ENCODE data around the gene COPE.

- TF ChIP-seq POLR2A (IDR thresholded peaks at IDR 0.05): no peak
- TF ChIP-seq, protein P1, sequence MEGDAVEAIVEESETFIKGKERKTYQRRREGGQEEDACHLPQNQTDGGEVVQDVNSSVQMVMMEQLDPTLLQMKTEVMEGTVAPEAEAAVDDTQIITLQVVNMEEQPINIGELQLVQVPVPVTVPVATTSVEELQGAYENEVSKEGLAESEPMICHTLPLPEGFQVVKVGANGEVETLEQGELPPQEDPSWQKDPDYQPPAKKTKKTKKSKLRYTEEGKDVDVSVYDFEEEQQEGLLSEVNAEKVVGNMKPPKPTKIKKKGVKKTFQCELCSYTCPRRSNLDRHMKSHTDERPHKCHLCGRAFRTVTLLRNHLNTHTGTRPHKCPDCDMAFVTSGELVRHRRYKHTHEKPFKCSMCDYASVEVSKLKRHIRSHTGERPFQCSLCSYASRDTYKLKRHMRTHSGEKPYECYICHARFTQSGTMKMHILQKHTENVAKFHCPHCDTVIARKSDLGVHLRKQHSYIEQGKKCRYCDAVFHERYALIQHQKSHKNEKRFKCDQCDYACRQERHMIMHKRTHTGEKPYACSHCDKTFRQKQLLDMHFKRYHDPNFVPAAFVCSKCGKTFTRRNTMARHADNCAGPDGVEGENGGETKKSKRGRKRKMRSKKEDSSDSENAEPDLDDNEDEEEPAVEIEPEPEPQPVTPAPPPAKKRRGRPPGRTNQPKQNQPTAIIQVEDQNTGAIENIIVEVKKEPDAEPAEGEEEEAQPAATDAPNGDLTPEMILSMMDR (IDR thresholded peaks at IDR 0.05): no peak
Observed at GRCh38 chr19:18939163-18939562, 20.0 kb upstream of the COPE start.

Measured in lower leg skin (tissue), 3 donors.